Measurements from ENCODE around the gene GNL2. TPM values are rescaled to one million over a fixed set of nuclear protein-coding genes. Genes with fewer than 3 reads are reported as not detected.
"Not testable (repeated sequence)": the region's sequence is repeated elsewhere in the genome, so short reads cannot be mapped to it uniquely, and the experiment has no call there.

Gene GNL2
- total RNA-seq, 1 donor: 72.7 TPM

GRCh38 chr1:37599940-37600339 is 4.2 kb upstream of the GNL2 start:
- TF ChIP-seq CTCF (IDR thresholded peaks at IDR 0.05; ENCODE audit: insufficient read depth, low read length): no peak
- H3K4me3 ChIP-seq (ENCODE audit: low read depth, low read length): no peak overlapping the region
- no peak for DNase-seq (ENCODE audit: low read depth)

GRCh38 chr1:37596182-37596667 is 488 bp upstream of the GNL2 start:
- no peak for TF ChIP-seq CTCF (IDR thresholded peaks at IDR 0.05; ENCODE audit: insufficient read depth, low read length)
- DNase-seq (ENCODE audit: low read depth): no peak
- peak overlapping the region; percentile 73 for H3K4me3 ChIP-seq (ENCODE audit: low read depth, low read length)

- no peak for DNase-seq (ENCODE audit: low read depth)
- no peak for TF ChIP-seq CTCF (IDR thresholded peaks at IDR 0.05; ENCODE audit: insufficient read depth, low read length)
- H3K4me3 ChIP-seq (ENCODE audit: low read depth, low read length): no peak overlapping the region
Measured at GRCh38 chr1:37593726-37594125, 2.0 kb downstream of the GNL2 start.

- H3K4me3 ChIP-seq (ENCODE audit: low read depth, low read length): no peak overlapping the region
- TF ChIP-seq CTCF (IDR thresholded peaks at IDR 0.05; ENCODE audit: insufficient read depth, low read length): no peak
- no peak for DNase-seq (ENCODE audit: low read depth)
Measured at GRCh38 chr1:37588939-37589338, 6.8 kb downstream of the GNL2 start.

GRCh38 chr1:37584544-37584943 is 11.2 kb downstream of the GNL2 start:
- not testable (repeated sequence) for H3K4me3 ChIP-seq (ENCODE audit: low read depth, low read length); DNase-seq (ENCODE audit: low read depth)

GRCh38 chr1:37575692-37576091 is 20.0 kb downstream of the GNL2 start:
- DNase-seq (ENCODE audit: low read depth): peak; percentile 15
- H3K4me3 ChIP-seq (ENCODE audit: low read depth, low read length): no peak overlapping the region
- no peak for TF ChIP-seq CTCF (IDR thresholded peaks at IDR 0.05; ENCODE audit: insufficient read depth, low read length)

GRCh38 chr1:37574834-37575480 is 20.8 kb downstream of the GNL2 start:
- no peak overlapping the region for H3K4me3 ChIP-seq (ENCODE audit: low read depth, low read length)
- TF ChIP-seq CTCF (IDR thresholded peaks at IDR 0.05; ENCODE audit: insufficient read depth, low read length): no peak
- peak; percentile 84 for DNase-seq (ENCODE audit: low read depth)
